ENCODE data around the gene PKD1. TPM values are rescaled to one million over a fixed set of nuclear protein-coding genes. Genes with fewer than 3 reads are reported as not detected.
"Not testable (repeated sequence)": the region's sequence is repeated elsewhere in the genome, so short reads cannot be mapped to it uniquely, and the experiment has no call there.

PKD1 gene
- 62.4 and 147 TPM in 2 replicates for total RNA-seq

GRCh38 chr16:2135770-2136490 lies at the start of gene PKD1:
Gene PKD1, minus strand, starts transcription at chr16:2135898. Its CDS starts 209 bp downstream, at chr16:2135689.
- not testable (repeated sequence) for DNase-seq (ENCODE audit: extremely low read depth, low read depth, low spot score)

GRCh38 chr16:2184962-2185361 lies 49.3 kb upstream of the PKD1 start:
- no peak for DNase-seq (ENCODE audit: extremely low read depth, low read depth, low spot score)

- DNase-seq (ENCODE audit: extremely low read depth, low read depth, low spot score), result no peak
Observed at GRCh38 chr16:2184346-2184745, 48.6 kb upstream of the PKD1 start.

GRCh38 chr16:2183671-2184070 lies 48.0 kb upstream of the PKD1 start:
- no peak for DNase-seq (ENCODE audit: extremely low read depth, low read depth, low spot score)

- no peak for DNase-seq (ENCODE audit: extremely low read depth, low read depth, low spot score)
Observed at GRCh38 chr16:2181952-2182351, 46.3 kb upstream of the PKD1 start.

- no peak for DNase-seq (ENCODE audit: extremely low read depth, low read depth, low spot score)
Observed at GRCh38 chr16:2180962-2181923, 45.5 kb upstream of the PKD1 start.

GRCh38 chr16:2180461-2180860 lies 44.8 kb upstream of the PKD1 start:
- no peak for DNase-seq (ENCODE audit: extremely low read depth, low read depth, low spot score)

- no peak for DNase-seq (ENCODE audit: extremely low read depth, low read depth, low spot score)
Observed at GRCh38 chr16:2179576-2179975, 43.9 kb upstream of the PKD1 start.

- DNase-seq (ENCODE audit: extremely low read depth, low read depth, low spot score), result no peak
Observed at GRCh38 chr16:2179107-2179501, 43.4 kb upstream of the PKD1 start.

GRCh38 chr16:2178321-2179106 lies 42.8 kb upstream of the PKD1 start:
- DNase-seq (ENCODE audit: extremely low read depth, low read depth, low spot score), result no peak

- DNase-seq (ENCODE audit: extremely low read depth, low read depth, low spot score), result no peak
Observed at GRCh38 chr16:2177561-2177960, 41.9 kb upstream of the PKD1 start.

- no peak for DNase-seq (ENCODE audit: extremely low read depth, low read depth, low spot score)
Observed at GRCh38 chr16:2177101-2177500, 41.4 kb upstream of the PKD1 start.

- DNase-seq (ENCODE audit: extremely low read depth, low read depth, low spot score), result no peak
Observed at GRCh38 chr16:2176047-2176446, 40.3 kb upstream of the PKD1 start.

GRCh38 chr16:2175454-2175853 lies 39.8 kb upstream of the PKD1 start:
- DNase-seq (ENCODE audit: extremely low read depth, low read depth, low spot score), result no peak

GRCh38 chr16:2174396-2175131 lies 38.9 kb upstream of the PKD1 start:
- no peak for DNase-seq (ENCODE audit: extremely low read depth, low read depth, low spot score)

GRCh38 chr16:2173916-2174315 lies 38.2 kb upstream of the PKD1 start:
- DNase-seq (ENCODE audit: extremely low read depth, low read depth, low spot score), result no peak

GRCh38 chr16:2173366-2173765 lies 37.7 kb upstream of the PKD1 start:
- DNase-seq (ENCODE audit: extremely low read depth, low read depth, low spot score), result no peak

- DNase-seq (ENCODE audit: extremely low read depth, low read depth, low spot score), result no peak
Observed at GRCh38 chr16:2172688-2173335, 37.1 kb upstream of the PKD1 start.

GRCh38 chr16:2171601-2172178 lies 36.0 kb upstream of the PKD1 start:
- DNase-seq (ENCODE audit: extremely low read depth, low read depth, low spot score), result no peak

Data from glomerular endothelial cell (primary cell).